HEK293T (cell line): ENCODE results near the gene PTPRD.

Experiments used
- FOXK2 ChIP-seq: fragments of 450-650 bp; IDR thresholded peaks from 2 replicates; pipeline ENCODE4 v1.6.1; 2016; ENCODE audit warnings: mild to moderate bottlenecking
- NFRKB ChIP-seq: fragments of 450-650 bp; IDR thresholded peaks from 2 replicates; pipeline ENCODE4 v1.6.1; 2016; ENCODE audit warnings: mild to moderate bottlenecking, moderate library complexity
- SP1 ChIP-seq: fragments of 450-650 bp; IDR thresholded peaks from 2 replicates; pipeline ENCODE4 v1.6.1; 2017
- ZNF384 ChIP-seq: fragments of 450-650 bp; IDR thresholded peaks from 2 replicates; pipeline ENCODE4 v1.6.1; 2016

- TF ChIP-seq SP1: no peak
- TF ChIP-seq ZNF384: no peak
- TF ChIP-seq FOXK2: no peak
- TF ChIP-seq NFRKB: no peak
These were observed 841.5 kb downstream of the PTPRD start for GRCh38 chr9:9771314-9771713.
